Esophagus squamous epithelium (tissue), 5 donors: ENCODE results near the gene SEMA3F. TPM values are rescaled to one million over a fixed set of nuclear protein-coding genes. Genes with fewer than 3 reads are reported as not detected.

ENCODE experiments used
- DNase-seq: peaks from one replicate; lab custom pipeline; 2025; lab: John Stamatoyannopoulos, UW
- H3K27ac ChIP-seq, 4 donors: fragments of 200-600 bp; sonication (generic); one replicate each; pipeline ENCODE4 v1.5.1; 2016 to 2019; ENCODE audit warnings: mild to moderate bottlenecking in 1 of 4
- H3K27me3 ChIP-seq, 4 donors: fragments of 200-600 bp; sonication (generic); 1 replicate in 3 of 4; 2 replicates in 1 of 4; pipeline versions ENCODE4 v1.5.1 to v1.6.0; 2017 to 2021; ENCODE audit warnings: antibody characterized with exemption in 1 of 4
- H3K36me3 ChIP-seq, 3 donors: fragments of 200-600 bp; sonication (generic); one replicate each; pipeline ENCODE4 v1.5.1; 2016 to 2019
- H3K4me1 ChIP-seq, 3 donors: fragments of 200-600 bp; sonication (generic); one replicate each; pipeline ENCODE4 v1.5.1; 2017 to 2019
- H3K4me3 ChIP-seq, 4 donors: fragments of 200-600 bp; sonication (generic); 1 replicate in 3 of 4; 2 replicates in 1 of 4; pipeline ENCODE4 v1.5.1; 2016 to 2019; ENCODE audit warnings: mild to moderate bottlenecking in 2 of 4, moderate library complexity in 1 of 4
- H3K9me3 ChIP-seq, 3 donors: fragments of 200-600 bp; sonication (generic); one replicate each; pipeline ENCODE4 v1.5.1; 2016 to 2019
- CTCF ChIP-seq, 6 experiments: fragments of 450-650 bp in 4 of 6; fragments of 200-600 bp in 2 of 6; sonication (generic) in 2 of 6; IDR thresholded peaks; one replicate each; pipeline ENCODE4 v1.5.1; 2016 to 2019; ENCODE audit warnings: antibody characterized with exemption in 6 of 6, mild to moderate bottlenecking in 4 of 6, moderate library complexity in 4 of 6
- POLR2A ChIP-seq, 4 donors: fragments of 450-650 bp; IDR thresholded peaks; one replicate each; pipeline ENCODE4 v1.6.1; 2017; ENCODE audit warnings: antibody characterized with exemption in 4 of 4, mild to moderate bottlenecking in 4 of 4, moderate library complexity in 3 of 4
- WGBS, 2 donors: methylation state at CpG; one replicate each; pipeline ENCODE4 v1.1.5; 2018; 5-methylcytosine and 5-hydroxymethylcytosine counted together
- intact Hi-C: fragments of 100-400 bp; cut with DNase I; formaldehyde crosslinking; loops from one replicate; pipeline ENCODE4 v1.15.0; 2022
- total RNA-seq, 4 donors: library from RNA; depleted of rRNA; stranded (reverse); fragments of >200 nt; gene quantifications; one replicate each; pipeline ENCODE4 v1.1.0, GENCODE V29; 2016
- donor health status: DM: yes; HTN: yes; CAD: no.

SEMA3F gene
- total RNA-seq, 4 donors from 2014 or later, result 56.8 to 146 (median 109) TPM

- no peak overlapping the region for H3K4me3 ChIP-seq
- 75 to 80% methylated on average over 3 to 6 of the region's 9 CpGs for WGBS, 2 donors
- no peaks in the 10 kb centered on the region for H3K9me3 ChIP-seq
- H3K4me1 ChIP-seq, result peaks cover 29 to 61% (median 35%) of the 10 kb centered on the region in 3 donors
- H3K36me3 ChIP-seq, result peaks cover 0 to 4% (median under 1%) of the 10 kb centered on the region in 3 donors
- TF ChIP-seq POLR2A (IDR thresholded peaks at IDR 0.05) (no peak), CTCF (IDR thresholded peaks at IDR 0.05) (no peak)
- intact Hi-C loops, result no loop called here
- DNase-seq, result no peak
- no peaks in the 10 kb centered on the region for H3K27me3 ChIP-seq
- H3K27ac ChIP-seq, result no peak overlapping the region
Measured at GRCh38 chr3:50125541-50126286, 29.4 kb upstream of the SEMA3F start.

- no peaks in the 10 kb centered on the region for H3K36me3 ChIP-seq
- no peak for DNase-seq
- no peak overlapping the region for H3K27ac ChIP-seq
- H3K4me1 ChIP-seq, result peaks cover 29 to 58% (median 35%) of the 10 kb centered on the region in 3 donors
- H3K9me3 ChIP-seq, result no peaks in the 10 kb centered on the region
- 53 to 68% methylated on average over 10 to 11 of the region's 16 CpGs for WGBS, 2 donors
- H3K27me3 ChIP-seq, result no peaks in the 10 kb centered on the region
- TF ChIP-seq POLR2A (IDR thresholded peaks at IDR 0.05), result no peak
- no peak for TF ChIP-seq CTCF (IDR thresholded peaks at IDR 0.05)
- H3K4me3 ChIP-seq, result no peak overlapping the region
- intact Hi-C loops, result no loop called here
Measured at GRCh38 chr3:50126287-50127211, 28.6 kb upstream of the SEMA3F start.

GRCh38 chr3:50127251-50127691 is 27.9 kb upstream of the SEMA3F start:
- H3K4me3 ChIP-seq, result no peak overlapping the region
- TF ChIP-seq POLR2A (IDR thresholded peaks at IDR 0.05), result no peak
- no peak for TF ChIP-seq CTCF (IDR thresholded peaks at IDR 0.05)
- intact Hi-C loops, result no loop called here
- H3K36me3 ChIP-seq, result no peaks in the 10 kb centered on the region
- WGBS, 2 donors, result 76 to 82% methylated on average over 4 to 8 of the region's 8 CpGs
- no peak for DNase-seq
- H3K9me3 ChIP-seq, result no peaks in the 10 kb centered on the region
- no peaks in the 10 kb centered on the region for H3K27me3 ChIP-seq
- no peak overlapping the region for H3K27ac ChIP-seq
- H3K4me1 ChIP-seq, result peaks cover 23 to 51% (median 28%) of the 10 kb centered on the region in 3 donors

GRCh38 chr3:50128001-50128400 is 27.1 kb upstream of the SEMA3F start:
- WGBS, 2 donors, result 72 to 73% methylated on average over 4 of the region's 4 CpGs
- peaks cover 0 to under 1% (median 0%) of the 10 kb centered on the region in 4 donors for H3K27me3 ChIP-seq
- DNase-seq, result no peak
- H3K4me3 ChIP-seq, result no peak overlapping the region
- peaks cover 17 to 43% (median 21%) of the 10 kb centered on the region in 3 donors for H3K4me1 ChIP-seq
- H3K36me3 ChIP-seq, result no peaks in the 10 kb centered on the region
- TF ChIP-seq POLR2A (IDR thresholded peaks at IDR 0.05), result no peak
- TF ChIP-seq CTCF (IDR thresholded peaks at IDR 0.05), result no peak
- no peaks in the 10 kb centered on the region for H3K9me3 ChIP-seq
- H3K27ac ChIP-seq, result no peak overlapping the region
- intact Hi-C loops, result no loop called here
